ENCODE measurements around the gene SECISBP2L.
"Not testable (repeated sequence)": the region's sequence is repeated elsewhere in the genome, so short reads cannot be mapped to it uniquely, and the experiment has no call there.

Gene SECISBP2L, protein sequence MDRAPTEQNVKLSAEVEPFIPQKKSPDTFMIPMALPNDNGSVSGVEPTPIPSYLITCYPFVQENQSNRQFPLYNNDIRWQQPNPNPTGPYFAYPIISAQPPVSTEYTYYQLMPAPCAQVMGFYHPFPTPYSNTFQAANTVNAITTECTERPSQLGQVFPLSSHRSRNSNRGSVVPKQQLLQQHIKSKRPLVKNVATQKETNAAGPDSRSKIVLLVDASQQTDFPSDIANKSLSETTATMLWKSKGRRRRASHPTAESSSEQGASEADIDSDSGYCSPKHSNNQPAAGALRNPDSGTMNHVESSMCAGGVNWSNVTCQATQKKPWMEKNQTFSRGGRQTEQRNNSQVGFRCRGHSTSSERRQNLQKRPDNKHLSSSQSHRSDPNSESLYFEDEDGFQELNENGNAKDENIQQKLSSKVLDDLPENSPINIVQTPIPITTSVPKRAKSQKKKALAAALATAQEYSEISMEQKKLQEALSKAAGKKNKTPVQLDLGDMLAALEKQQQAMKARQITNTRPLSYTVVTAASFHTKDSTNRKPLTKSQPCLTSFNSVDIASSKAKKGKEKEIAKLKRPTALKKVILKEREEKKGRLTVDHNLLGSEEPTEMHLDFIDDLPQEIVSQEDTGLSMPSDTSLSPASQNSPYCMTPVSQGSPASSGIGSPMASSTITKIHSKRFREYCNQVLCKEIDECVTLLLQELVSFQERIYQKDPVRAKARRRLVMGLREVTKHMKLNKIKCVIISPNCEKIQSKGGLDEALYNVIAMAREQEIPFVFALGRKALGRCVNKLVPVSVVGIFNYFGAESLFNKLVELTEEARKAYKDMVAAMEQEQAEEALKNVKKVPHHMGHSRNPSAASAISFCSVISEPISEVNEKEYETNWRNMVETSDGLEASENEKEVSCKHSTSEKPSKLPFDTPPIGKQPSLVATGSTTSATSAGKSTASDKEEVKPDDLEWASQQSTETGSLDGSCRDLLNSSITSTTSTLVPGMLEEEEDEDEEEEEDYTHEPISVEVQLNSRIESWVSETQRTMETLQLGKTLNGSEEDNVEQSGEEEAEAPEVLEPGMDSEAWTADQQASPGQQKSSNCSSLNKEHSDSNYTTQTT

DNA sequence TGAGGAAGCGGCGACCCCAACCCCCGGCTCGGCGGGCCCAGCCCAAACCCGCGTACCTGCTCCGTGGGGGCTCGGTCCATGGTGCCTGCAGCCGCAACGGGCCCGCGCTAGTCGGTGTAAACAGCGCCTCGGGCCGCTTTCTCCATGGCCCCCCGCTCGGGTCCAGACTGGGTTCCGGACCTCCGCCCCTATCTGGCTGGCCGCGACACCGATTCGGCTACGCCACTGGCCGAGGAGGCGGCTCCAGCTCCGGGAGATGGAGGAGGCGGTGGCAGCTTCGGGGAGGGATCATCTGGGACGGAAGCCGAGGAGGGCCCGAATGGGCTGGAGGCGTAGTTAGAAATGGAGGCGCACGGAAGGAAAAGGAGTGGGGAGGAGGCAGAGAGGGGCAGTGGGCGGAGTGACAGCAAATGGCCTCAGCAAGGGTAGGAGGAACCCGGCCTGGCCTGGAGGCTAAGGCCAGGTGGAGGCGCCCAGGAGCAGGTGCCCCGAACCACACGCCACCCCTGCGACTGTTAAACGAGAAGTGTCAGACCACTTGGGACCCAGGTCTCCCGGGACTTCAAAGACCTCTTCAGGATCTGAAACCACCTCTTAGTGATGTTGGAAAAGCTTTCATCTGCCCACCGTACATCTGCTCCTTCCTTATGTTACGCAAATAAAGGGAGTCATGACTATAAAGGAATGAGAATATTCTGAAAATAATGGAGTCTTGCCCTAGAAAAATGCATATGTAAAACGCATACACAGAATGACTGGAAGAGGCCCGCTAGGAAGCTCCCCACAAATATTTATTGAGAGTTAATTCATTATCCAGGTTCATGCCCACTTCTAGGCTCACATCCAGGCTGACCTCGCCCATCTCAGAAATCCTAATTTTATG lies at the start of gene SECISBP2L:
Gene SECISBP2L, minus strand, starts transcription at position 227 of the 883 bp plus-strand sequence. Its CDS starts 147 bp downstream, at position 80.
- peak within 1 kb of the TSS; percentile 94 for H3K4me3 ChIP-seq (ENCODE audit: low read depth, low read length)
- peak; percentile 77 for DNase-seq (ENCODE audit: low read depth)

DNA sequence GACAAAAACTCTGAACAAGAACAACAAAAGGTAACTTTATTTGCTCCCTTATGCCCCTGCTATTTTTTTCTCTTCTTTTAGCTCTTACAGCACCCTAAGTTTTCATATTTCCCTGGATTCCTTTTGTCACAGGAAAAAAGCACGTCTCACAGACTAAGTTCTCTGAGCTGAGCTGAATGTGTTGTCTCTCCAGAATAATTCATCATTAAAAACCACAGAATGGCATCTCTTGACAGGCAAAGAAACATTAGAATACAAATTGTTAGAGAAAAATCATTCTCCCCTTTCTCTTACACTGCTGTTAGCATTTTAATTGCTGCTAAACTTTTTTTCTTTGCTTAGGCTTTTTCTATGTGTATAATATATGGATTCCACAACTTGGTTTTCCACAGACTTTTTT lies 48.7 kb upstream of the SECISBP2L start:
- no peak overlapping the region for H3K4me3 ChIP-seq (ENCODE audit: low read depth, low read length)
- no peak for DNase-seq (ENCODE audit: low read depth)

DNA sequence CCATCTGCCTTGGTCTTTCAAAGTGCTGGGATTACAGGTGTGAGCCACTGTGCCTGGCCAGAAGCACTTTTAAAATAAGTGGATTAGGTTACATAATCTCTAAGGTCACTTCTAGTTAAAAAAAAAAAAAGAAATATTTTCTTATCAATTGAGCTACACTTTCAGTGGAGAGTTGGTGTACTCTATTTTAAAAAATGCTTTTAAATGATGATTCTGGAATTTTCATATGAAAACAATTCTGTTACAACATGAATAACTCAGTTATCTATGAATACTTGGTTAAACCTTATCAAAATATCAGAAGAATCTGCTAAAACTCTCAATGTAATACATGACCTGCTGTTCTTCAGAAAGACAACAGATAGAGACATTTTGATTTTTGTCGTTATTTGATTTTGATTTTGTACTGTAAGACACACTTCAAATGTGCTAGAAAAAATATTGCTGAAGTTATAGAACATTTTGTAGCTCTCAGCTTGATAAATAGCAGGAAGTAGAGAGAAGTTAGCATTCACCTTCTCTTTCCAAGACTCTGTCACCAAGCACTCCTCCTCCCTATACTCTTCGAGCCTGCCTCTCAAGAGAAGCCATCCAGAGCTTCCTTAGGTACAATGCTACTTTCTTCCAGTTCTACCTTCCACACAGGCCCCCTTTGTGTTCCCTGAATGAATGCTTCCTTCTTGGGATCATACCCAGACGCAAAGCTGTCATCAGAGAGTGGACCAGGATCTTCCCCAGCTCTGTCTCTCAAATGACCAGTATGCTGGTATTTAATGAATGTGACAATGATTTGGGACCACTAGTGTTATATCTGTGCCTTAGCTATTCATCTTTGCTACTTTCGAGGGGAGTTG lies 47.2 kb upstream of the SECISBP2L start:
- DNase-seq (ENCODE audit: low read depth) = no peak
- no peak overlapping the region for H3K4me3 ChIP-seq (ENCODE audit: low read depth, low read length)

DNA sequence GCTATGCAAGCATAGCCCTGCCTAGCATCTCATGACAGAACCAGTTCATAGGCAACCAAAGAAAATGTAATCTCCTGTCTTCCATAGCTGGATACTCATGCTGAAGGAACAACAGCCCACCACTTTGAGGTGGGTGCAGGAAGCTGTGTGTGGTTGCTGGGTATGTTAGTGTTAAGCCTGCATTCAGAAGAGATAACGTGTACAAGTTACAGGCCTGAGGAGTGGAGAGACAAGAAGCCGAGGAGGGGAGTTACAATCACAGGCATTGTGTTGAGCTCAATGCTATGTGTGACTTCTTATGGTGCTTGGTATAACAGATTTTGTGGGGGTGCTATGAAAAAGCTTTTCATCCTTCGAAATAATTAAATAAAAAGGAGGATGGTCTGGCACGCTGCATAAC lies 42.8 kb upstream of the SECISBP2L start:
- H3K4me3 ChIP-seq (ENCODE audit: low read depth, low read length) = no peak overlapping the region
- DNase-seq (ENCODE audit: low read depth) = no peak

DNA sequence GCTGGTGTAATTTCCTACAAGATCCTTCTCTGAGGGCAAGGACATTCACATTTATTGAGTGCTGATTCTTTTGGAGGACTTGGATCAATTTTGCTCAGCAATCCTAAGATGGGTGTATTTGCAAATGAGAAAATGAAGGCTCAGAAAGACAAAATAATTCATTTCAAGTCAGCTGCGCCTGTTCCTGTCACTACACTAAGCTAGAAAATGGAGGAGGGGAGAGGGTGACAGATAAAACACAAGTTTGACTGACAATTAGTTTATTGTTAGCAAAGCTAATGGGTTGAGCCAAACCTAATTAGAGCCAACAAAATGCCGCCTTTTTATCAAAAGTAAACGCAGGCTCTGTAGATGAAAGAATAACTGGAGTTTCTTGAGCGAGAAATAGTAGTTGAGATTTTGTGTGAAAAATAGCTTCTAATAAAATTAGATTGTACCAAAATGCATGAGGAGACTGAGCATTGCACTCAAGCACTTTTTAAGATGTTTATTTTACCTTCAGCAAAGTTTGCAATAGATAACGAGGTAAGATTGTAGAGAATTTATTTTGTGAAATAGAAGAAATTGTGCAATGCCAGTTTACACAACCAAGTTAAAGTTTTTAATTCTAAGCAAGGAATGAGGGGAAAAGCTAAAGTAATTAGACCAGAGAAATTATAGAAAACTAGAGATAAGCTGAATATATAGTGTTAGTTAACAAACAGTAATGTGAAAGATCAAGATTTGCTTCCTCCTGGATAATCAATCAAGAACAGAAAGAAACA lies 39.6 kb upstream of the SECISBP2L start:
- no peak for DNase-seq (ENCODE audit: low read depth)
- H3K4me3 ChIP-seq (ENCODE audit: low read depth, low read length) = no peak overlapping the region

DNA sequence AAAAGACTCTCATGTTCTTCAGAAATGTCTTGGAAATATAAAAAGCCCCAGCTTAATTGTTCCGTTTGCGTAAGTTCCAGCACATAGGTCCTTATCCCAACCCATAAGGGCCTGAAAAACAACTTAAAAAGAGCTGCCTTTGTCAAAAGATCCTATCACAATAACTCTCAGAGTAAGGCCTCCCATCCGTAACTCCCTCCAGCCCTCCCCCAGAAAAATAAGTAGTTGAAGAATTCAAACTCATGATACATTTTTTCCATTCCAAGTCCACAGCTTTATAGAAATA lies 38.0 kb upstream of the SECISBP2L start:
- DNase-seq (ENCODE audit: low read depth) = no peak
- no peak overlapping the region for H3K4me3 ChIP-seq (ENCODE audit: low read depth, low read length)

DNA sequence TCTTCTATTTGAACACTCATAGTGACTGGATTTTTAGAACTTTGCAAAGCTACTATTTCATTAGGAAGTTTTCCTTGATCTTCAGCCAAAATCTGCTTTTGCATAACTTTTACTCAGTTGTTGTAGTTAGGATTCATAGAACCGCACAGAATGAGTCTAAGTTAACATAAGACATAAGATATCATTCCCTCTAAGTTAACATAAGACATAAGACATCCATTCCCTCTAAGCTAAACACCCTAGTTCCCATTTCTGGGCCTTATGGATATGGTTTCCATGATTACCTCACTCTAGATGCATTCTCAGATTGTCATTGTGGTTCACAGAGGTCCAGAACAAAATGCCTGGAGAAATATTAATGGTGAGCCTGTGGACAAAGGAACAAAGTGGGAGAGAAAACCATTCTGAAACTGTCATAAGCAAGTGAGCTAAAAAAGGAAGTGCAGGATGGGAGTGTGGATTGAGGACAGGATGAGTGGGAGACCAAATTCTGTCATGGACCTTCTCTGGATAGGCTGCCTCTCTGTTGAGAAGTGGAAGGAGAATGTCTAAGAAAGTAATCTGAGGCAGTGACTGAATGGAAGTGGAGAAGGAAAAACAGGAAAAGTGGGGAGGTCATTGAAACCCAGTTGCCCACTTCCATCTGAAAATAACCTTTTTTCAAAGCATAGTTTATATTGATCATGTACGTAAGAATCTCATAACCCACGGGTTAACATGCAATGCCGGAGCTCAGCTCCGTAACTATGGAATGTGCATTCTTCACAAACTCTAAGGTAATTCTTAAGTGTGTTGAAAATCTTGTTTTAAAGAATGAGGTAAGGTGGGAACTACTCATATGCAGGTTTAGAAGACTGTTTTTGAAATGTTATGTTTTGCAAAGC lies 37.4 kb upstream of the SECISBP2L start:
- DNase-seq (ENCODE audit: low read depth) = no peak
- no peak overlapping the region for H3K4me3 ChIP-seq (ENCODE audit: low read depth, low read length)

DNA sequence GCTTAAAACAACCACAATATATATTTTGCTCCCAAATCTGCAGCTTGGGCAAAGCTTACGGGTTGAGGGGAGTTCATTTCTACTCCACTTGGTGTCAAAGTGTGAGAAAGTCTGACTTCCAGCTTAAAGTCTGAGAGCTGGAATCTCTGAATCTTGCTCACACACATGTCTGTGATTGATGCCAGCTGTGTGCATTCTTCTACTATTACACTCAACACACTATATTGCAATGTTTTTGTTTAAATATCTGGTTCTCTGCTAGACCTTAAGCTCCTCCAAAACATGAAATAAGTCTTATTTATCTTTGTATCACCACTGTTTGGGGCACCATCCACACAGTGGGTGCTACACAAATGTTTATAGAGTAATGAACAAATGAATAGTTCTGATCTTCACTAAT lies 36.7 kb upstream of the SECISBP2L start:
- no peak for DNase-seq (ENCODE audit: low read depth)
- no peak overlapping the region for H3K4me3 ChIP-seq (ENCODE audit: low read depth, low read length)

DNA sequence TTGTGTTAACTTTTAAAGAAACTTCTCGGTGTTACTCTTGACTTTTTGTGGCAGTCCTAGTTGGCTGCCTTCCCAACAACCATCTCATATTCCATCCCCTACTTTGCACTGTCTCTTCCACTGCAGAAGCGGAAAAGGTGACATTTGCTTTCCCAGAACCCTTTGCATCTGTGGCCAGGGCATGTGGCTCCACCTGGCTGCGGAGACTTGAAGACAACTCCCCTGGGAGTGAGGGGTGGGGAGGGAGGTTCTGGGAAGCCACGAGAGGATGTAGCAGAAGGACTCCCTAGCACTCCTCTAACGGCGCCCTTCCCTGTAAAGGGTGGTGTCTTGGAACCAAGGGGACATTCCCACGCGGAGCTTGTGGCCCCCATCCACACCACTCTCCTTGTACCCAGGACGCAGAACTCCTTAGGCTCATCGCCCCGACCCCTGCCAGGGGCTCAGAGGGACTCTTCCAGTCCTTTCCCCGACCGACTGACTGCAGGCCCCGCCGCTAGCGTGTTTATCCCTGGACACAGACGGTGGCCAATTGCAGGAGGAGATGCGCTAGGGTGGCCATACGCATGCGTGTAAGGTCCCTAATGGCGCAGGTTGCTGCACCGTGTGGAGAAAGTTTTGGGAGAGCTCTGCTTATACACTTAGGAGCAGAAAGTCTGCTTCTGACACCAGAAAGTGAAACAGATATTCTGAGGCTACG lies 33.2 kb upstream of the SECISBP2L start:
- H3K4me3 ChIP-seq (ENCODE audit: low read depth, low read length) = no peak overlapping the region
- DNase-seq (ENCODE audit: low read depth) = no peak

DNA sequence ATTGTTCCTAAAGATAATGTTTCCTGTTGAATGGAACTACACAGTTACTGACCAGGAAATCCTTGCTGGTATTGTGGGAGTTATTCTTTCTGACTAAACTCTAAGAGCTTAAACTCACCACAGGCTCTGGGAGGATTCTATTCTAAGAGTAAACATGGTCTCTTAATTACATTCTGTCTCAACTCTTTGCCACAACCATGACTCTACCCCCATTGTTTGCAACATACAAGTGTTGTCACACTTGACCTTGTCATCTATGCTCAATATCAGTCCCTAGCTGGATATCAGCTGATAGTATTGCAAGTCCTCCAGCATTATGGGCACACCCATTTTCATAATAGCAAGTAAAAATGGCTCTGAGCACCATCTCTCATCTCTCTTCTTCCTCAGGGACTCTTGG lies 29.6 kb upstream of the SECISBP2L start:
- no peak for DNase-seq (ENCODE audit: low read depth)
- no peak overlapping the region for H3K4me3 ChIP-seq (ENCODE audit: low read depth, low read length)

DNA sequence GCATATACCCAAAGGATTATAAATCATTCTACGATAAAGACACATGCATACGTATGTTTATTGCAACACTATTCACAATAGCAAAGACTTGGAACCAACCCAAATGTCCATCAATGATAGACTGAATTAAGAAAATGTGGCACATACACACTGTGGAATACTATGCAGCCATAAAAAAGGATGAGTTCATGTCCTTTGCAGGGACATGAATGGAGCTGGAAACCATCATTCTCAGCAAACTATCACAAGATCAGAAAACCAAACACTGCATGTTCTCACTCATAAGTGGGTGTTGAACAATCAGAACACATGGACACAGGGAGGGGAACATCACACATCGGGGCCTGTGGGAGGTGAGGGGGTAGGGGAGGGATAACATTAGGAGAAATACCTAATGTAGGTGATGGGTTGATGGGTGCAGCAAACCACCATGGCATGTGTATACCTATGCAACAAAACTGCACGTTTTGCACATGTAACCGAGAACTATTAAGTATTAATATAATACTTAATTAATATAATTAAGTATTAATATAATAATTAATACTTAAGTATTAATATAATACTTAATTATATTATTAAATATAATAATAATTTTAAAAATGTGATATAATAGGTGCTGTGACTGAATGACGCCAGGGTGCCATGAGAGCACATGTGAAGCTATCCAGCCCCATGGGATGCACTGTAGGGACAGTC lies 28.5 kb upstream of the SECISBP2L start:
- H3K4me3 ChIP-seq (ENCODE audit: low read depth, low read length); DNase-seq (ENCODE audit: low read depth): not testable (repeated sequence)

DNA sequence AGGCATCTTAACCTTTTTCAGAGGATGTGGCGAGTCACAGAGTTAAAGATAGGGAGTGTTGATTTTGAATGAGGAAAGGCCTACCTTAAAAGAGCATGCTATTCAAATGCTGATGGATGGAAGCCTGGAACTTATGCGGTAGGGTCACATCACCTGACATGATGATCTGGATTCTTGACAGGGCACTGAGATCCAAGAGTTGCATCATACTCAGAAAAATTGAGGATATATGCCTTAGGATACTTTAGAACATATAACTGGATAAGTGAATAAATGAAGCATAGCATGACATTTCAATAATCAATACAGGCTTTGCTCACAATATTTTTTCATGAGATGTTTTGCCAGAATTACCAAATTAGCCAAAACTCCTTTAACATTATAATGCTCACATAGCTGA lies 20.1 kb upstream of the SECISBP2L start:
- H3K4me3 ChIP-seq (ENCODE audit: low read depth, low read length) = no peak overlapping the region
- no peak for DNase-seq (ENCODE audit: low read depth)

DNA sequence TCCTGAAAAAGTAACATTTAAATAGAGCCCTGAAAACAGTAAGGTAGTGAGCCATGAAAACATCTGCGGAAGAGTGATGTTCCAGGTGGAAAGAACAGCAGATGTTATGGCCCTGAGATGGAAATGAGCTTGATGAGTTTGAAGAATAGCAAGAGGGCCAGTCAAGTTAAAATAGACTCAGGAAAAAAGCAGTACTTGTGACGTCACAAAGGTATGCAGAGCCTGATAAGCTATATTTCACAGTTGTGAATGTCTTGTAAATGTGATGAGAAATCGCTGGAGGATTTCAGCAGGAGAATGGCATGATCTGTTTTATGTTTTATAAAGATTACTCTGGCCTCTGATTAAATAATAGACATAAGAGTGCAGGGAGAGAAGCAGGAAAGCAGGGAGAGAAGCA lies 18.6 kb upstream of the SECISBP2L start:
- no peak overlapping the region for H3K4me3 ChIP-seq (ENCODE audit: low read depth, low read length)

DNA sequence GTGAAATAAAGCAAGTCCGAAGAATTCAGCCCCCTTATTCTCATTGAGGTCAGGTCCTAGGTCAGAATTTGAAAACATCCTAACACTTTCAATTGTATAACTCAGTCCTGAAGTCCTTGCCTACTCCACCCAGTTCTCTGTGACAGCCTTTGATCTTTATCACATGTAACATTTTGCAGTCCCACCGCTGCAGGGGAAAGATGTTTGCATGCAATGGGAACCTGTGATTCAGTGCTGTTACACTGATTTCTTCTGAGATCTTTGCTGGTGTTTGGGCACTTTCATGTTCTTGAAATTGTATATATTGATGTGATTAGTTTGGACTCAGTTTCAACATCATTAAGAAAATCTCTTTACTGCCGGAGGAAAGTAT lies 18.0 kb upstream of the SECISBP2L start:
- no peak for DNase-seq (ENCODE audit: low read depth)
- no peak overlapping the region for H3K4me3 ChIP-seq (ENCODE audit: low read depth, low read length)

More for the DNA sequence above, 18.6 kb upstream of the SECISBP2L start:
- DNase-seq (ENCODE audit: low read depth) = no peak

DNA sequence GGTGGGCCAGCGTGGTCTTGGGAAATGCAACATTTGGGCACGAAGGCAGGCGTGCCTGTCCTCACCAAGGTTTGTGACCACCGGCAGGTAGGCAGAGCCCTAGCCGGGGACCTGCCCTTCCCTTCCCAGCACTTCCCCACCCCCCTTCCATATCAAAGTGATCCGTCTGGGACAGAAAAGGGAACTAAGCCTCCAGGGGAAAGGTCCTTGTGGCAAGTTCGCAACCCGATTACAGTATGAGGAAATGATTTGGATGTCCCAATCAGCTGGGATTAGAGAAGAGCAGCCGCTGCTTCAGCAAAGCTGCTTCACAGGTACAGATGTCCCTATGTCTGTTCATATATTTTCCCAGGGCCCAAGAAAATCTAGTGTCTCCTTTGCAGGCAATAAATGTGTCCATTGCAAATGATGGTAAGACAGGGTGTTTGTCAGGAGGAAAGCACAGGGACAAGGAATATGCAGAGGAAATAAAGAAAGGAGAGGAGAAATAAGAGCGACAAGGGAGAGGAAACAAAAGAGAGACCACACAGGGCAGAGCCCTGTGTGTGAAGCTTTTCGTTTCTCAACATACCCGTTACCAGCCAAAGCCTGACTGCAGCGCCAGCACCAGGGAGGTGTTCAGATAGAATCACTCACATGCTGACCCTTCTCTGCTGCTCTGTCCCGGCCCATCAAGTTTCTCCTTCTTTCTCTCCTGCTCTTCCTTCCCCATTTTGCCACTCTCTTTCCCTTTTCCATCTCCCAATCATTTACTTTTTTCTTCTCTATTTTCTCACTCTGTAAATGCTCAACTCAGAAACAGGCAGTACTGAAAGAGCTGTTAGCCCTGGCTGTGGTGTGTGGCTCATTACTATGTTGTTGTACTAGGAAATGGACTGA lies 17.4 kb upstream of the SECISBP2L start:
- DNase-seq (ENCODE audit: low read depth) = no peak
- no peak overlapping the region for H3K4me3 ChIP-seq (ENCODE audit: low read depth, low read length)
